Liver (tissue), 9 donors: Measurements from ENCODE around the gene ING3. TPM values are rescaled to one million over a fixed set of nuclear protein-coding genes. Genes with fewer than 3 reads are reported as not detected.

ENCODE experiments used
- DNase-seq: peaks from one replicate; pipeline ENCODE4 v3.0.0-alpha.2; 2017; ENCODE audit warnings: low spot score
- H3K27ac ChIP-seq, 2 donors: one replicate each; pipeline ENCODE4 v1.7.0; 2013; ENCODE audit warnings: inconsistent platforms in 2 of 2, low read length in 2 of 2, control low read depth in 1 of 2, low read depth in 1 of 2, mild to moderate bottlenecking in 1 of 2
- H3K27me3 ChIP-seq, 4 donors: one replicate each; pipeline versions ENCODE4 v1.6.1 to v1.7.0; 2013; ENCODE audit warnings: low read length in 3 of 4, inconsistent platforms in 1 of 4, mild to moderate bottlenecking in 1 of 4, moderate library complexity in 1 of 4; ENCODE audit not compliant: control insufficient read depth in 4 of 4, insufficient read depth in 4 of 4
- H3K36me3 ChIP-seq, 4 donors: one replicate each; pipeline versions ENCODE4 v1.6.1 to v1.7.0; 2013; ENCODE audit warnings: low read length in 3 of 4, mild to moderate bottlenecking in 3 of 4, low read depth in 1 of 4, moderate library complexity in 1 of 4; ENCODE audit not compliant: control insufficient read depth in 4 of 4, insufficient read depth in 3 of 4
- H3K4me1 ChIP-seq, 4 donors: one replicate each; pipeline versions ENCODE4 v1.6.1 to v1.7.0; 2013; ENCODE audit warnings: low read length in 3 of 4, mild to moderate bottlenecking in 3 of 4, moderate library complexity in 1 of 4; ENCODE audit not compliant: control insufficient read depth in 4 of 4, insufficient read depth in 4 of 4
- H3K4me3 ChIP-seq, 3 donors: one replicate each; pipeline versions ENCODE4 v1.6.1 to v1.7.0; 2013; ENCODE audit warnings: low read length in 3 of 3, control low read depth in 1 of 3, low read depth in 1 of 3, mild to moderate bottlenecking in 1 of 3
- H3K9ac ChIP-seq, 2 donors: one replicate each; pipeline ENCODE4 v1.7.0; 2013; ENCODE audit warnings: low read length in 2 of 2, mild to moderate bottlenecking in 2 of 2, moderate library complexity in 2 of 2, control low read depth in 1 of 2, low read depth in 1 of 2
- H3K9me3 ChIP-seq, 4 donors: one replicate each; pipeline versions ENCODE4 v1.6.1 to v1.7.0; 2013; ENCODE audit warnings: low read length in 3 of 4; ENCODE audit not compliant: control insufficient read depth in 4 of 4
- EGR1 ChIP-seq, 2 donors: IDR thresholded peaks; 2 replicates each; pipeline ENCODE4 v1.6.1; 2016 to 2018; ENCODE audit warnings: antibody characterized with exemption in 2 of 2, low read depth in 2 of 2
- FOXA1 ChIP-seq: IDR thresholded peaks from 2 replicates; pipeline ENCODE4 v1.6.1; 2016; ENCODE audit warnings: antibody characterized with exemption
- GABPA ChIP-seq, 2 donors: IDR thresholded peaks in 1 of 2; conservative IDR thresholded peaks in 1 of 2; 2 replicates each; pipeline ENCODE4 v1.6.1; 2016; ENCODE audit warnings: antibody characterized with exemption in 2 of 2, mild to moderate bottlenecking in 1 of 2, moderate library complexity in 1 of 2
- HNF4A ChIP-seq, 2 donors: conservative IDR thresholded peaks; 2 replicates each; pipeline ENCODE4 v1.6.1; 2016; ENCODE audit warnings: antibody characterized with exemption in 2 of 2, mild to moderate bottlenecking in 2 of 2
- HNF4G ChIP-seq: IDR thresholded peaks from 2 replicates; pipeline ENCODE4 v1.6.1; 2016; ENCODE audit warnings: antibody characterized with exemption
- JUND ChIP-seq, 2 donors: IDR thresholded peaks; 2 replicates each; pipeline ENCODE4 v1.6.1; 2016; ENCODE audit warnings: antibody characterized with exemption in 2 of 2
- NR2F2 ChIP-seq: IDR thresholded peaks from 2 replicates; pipeline ENCODE4 v1.6.1; 2016; ENCODE audit warnings: antibody characterized with exemption
- RAD21 ChIP-seq, 2 donors: IDR thresholded peaks; 2 replicates each; pipeline ENCODE4 v1.6.1; 2016; ENCODE audit warnings: antibody characterized with exemption in 2 of 2, mild to moderate bottlenecking in 2 of 2
- RXRA ChIP-seq, 2 donors: IDR thresholded peaks; 2 replicates each; pipeline ENCODE4 v1.6.1; 2017 to 2018; ENCODE audit warnings: antibody characterized with exemption in 2 of 2, mild to moderate bottlenecking in 1 of 2
- SP1 ChIP-seq: IDR thresholded peaks from 2 replicates; pipeline ENCODE4 v1.6.1; 2018; ENCODE audit warnings: antibody characterized with exemption, mild to moderate bottlenecking
- TAF1 ChIP-seq: conservative IDR thresholded peaks from 2 replicates; pipeline ENCODE4 v1.6.1; 2016; ENCODE audit warnings: antibody characterized with exemption, mild to moderate bottlenecking
- YY1 ChIP-seq: IDR thresholded peaks from 2 replicates; pipeline ENCODE4 v1.6.1; 2016; ENCODE audit warnings: antibody characterized with exemption, mild to moderate bottlenecking
- WGBS: extraction: QIAGEN DNeasy Blood & Tissue Kit; methylation state at CpG from one replicate; pipeline ENCODE4 v1.1.7; 2013; 5-methylcytosine and 5-hydroxymethylcytosine counted together
- polyA plus RNA-seq, 2 donors: library from polyadenylated mRNA; stranded (reverse) in 1 of 2; unstranded in 1 of 2; fragments of 200-250 nt in 1 of 2; fragments of >200 nt in 1 of 2; fragmentation: Nextera tagmentation in 1 of 2; extraction: Ambion mirVana in 1 of 2; gene quantifications; one replicate each; pipeline versions ENCODE4 v1.2.1 to v1.2.3, GENCODE V29; 2013 to 2015
- total RNA-seq, 2 donors: library from RNA; depleted of rRNA; stranded (reverse); fragments of >200 nt; gene quantifications; one replicate each; pipeline ENCODE4 v1.2.3, GENCODE V29; 2014
- TF ChIP-seq, protein P1 (sequence below): IDR thresholded peaks from 2 replicates; pipeline ENCODE4 v1.6.1; 2016; ENCODE audit warnings: antibody characterized with exemption
- TF ChIP-seq, protein P2 (sequence below): fragments of 150-350 bp; IDR thresholded peaks from 2 replicates; pipeline ENCODE4 v1.5.1; 2017; ENCODE audit warnings: improper control_type of control experiment, low read depth, low read length; ENCODE audit not compliant: missing input control
- TF ChIP-seq, protein P3 (sequence below): IDR thresholded peaks from 2 replicates; pipeline ENCODE4 v1.6.1; 2016; ENCODE audit warnings: antibody characterized with exemption, mild to moderate bottlenecking
- TF ChIP-seq, protein P4 (sequence below): IDR thresholded peaks from 2 replicates; pipeline ENCODE4 v1.6.1; 2016; ENCODE audit warnings: antibody characterized with exemption
- TF ChIP-seq, protein P5 (sequence below): IDR thresholded peaks from 2 replicates; pipeline ENCODE4 v1.6.1; 2016; ENCODE audit warnings: antibody characterized with exemption
- donor health status: healthy.
- donor health status: healthy.
- donor health status: healthy.
- donor health status: healthy.
- donor health status: healthy.

ING3 gene
- total and polyA plus RNA-seq, 4 donors = 3.8 to 14.0 (median 10.9) TPM

DNA sequence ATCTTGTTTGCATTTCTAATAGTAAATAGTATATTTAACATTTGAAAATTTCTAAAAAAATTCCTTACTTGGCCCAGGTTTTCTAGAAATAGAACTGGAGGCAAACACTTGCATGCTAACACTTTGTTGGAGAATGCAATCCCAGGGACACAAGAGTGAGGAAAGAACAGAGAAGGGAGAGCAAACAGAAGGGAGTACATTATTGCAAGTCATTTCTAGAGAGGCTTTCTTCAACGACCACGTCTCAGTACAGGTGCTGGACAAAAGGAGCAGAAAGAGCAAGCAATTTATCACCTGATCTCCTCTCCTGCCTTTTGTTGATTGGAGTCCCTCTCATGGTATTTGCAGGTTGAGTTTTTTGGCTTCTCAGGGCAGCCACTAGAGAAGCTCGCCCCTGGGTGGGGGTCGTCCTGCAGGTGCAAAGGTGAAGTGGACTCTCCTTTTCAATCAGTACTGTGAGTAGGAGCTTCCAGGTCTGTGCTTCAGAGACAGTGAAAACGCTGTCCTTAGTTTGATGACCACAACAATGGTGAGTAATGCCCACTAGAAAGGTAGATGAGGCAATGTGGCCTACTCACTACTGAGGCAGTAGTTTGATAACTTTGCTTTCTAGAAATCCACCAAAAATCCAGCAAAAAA lies 43.1 kb downstream of the ING3 start:
- no peak overlapping the region for H3K27ac ChIP-seq
- no peak for TF ChIP-seq RXRA (IDR thresholded peaks at IDR 0.05)
- no peak for TF ChIP-seq SP1
- TF ChIP-seq EGR1 (IDR thresholded peaks at IDR 0.05; ENCODE audit: low read depth in 2 of 2) = no peak
- TF ChIP-seq, protein P1, sequence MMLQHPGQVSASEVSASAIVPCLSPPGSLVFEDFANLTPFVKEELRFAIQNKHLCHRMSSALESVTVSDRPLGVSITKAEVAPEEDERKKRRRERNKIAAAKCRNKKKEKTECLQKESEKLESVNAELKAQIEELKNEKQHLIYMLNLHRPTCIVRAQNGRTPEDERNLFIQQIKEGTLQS = no peak
- TF ChIP-seq HNF4A (conservative IDR thresholded peaks at IDR 0.05) = no peak
- peaks cover 0 to 6% (median under 1%) of the 10 kb centered on the region in 4 donors for H3K36me3 ChIP-seq
- no peak overlapping the region for H3K9ac ChIP-seq
- 65% methylated on average over 5 of the region's 5 CpGs for WGBS
- no peak for DNase-seq
- no peaks in the 10 kb centered on the region for H3K27me3 ChIP-seq
- H3K9me3 ChIP-seq = no peaks in the 10 kb centered on the region
- H3K4me1 ChIP-seq = peaks cover 0 to 33% (median 13%) of the 10 kb centered on the region in 4 donors
- no peak overlapping the region for H3K4me3 ChIP-seq

DNA sequence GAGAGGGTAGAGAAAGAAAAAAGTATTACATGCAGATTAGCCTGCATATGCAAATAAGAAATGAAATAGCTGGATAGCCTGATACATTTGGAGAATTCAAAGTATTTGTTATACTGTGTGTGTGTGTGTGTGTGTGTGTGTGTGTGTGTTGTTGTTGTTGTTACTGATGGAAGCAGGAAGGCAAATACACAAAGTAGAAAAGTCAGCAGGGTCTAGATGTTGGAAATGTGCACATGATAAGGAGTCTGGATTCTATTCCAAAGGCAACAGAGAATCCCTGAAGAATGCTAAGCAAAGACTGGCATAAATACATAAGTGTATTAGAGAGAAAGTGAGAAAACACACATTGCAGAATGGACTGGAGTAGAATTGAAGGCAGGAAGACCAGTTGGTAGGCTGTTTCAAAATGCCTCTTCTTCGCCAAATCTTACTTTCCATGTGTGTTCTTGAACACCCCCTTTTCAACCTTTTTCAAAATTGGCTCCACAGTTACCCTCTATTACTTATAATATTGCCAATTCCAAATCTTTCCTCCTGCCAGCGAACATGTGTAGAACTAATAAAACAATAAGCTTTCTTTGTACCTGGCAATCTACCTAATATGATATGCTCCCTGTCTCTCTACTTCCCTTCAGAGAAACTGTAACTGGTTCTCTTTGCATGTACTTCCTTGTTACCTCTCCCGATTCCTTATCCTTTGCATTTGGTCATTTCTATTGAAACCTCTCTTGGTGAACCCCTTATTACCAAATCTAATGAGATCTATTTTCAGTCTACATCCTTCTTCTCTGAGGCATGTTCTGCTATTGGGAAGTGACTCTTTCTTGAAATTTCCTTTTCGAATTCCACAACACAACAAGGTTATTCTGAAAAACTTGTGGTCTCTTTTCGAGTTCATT lies 44.2 kb downstream of the ING3 start:
- Histone ChIP-seq H3K4me1 (peaks cover 0 to 44% (median 16%) of the 10 kb centered on the region in 4 donors), H3K4me3 (no peak overlapping the region), H3K27ac (no peak overlapping the region), H3K36me3 (peaks cover 0 to 6% (median under 1%) of the 10 kb centered on the region in 4 donors), H3K9me3 (no peaks in the 10 kb centered on the region), H3K9ac (no peak overlapping the region), H3K27me3 (no peaks in the 10 kb centered on the region)
- WGBS = 82% methylated on average over 5 of the region's 5 CpGs
- TF ChIP-seq RXRA (IDR thresholded peaks at IDR 0.05) (no peak), EGR1 (IDR thresholded peaks at IDR 0.05; ENCODE audit: low read depth in 2 of 2) (no peak), FOXA1 (no peak), TAF1 (no peak), NR2F2 (no peak), YY1 (no peak), HNF4A (conservative IDR thresholded peaks at IDR 0.05) (no peak), JUND (IDR thresholded peaks at IDR 0.05) (no peak), GABPA (IDR thresholded peaks at IDR 0.05 in 1 of 2, conservative IDR thresholded peaks at IDR 0.05 in 1 of 2) (no peak), SP1 (no peak), RAD21 (IDR thresholded peaks at IDR 0.05) (no peak), HNF4G (no peak)
- TF ChIP-seq, protein P2, sequence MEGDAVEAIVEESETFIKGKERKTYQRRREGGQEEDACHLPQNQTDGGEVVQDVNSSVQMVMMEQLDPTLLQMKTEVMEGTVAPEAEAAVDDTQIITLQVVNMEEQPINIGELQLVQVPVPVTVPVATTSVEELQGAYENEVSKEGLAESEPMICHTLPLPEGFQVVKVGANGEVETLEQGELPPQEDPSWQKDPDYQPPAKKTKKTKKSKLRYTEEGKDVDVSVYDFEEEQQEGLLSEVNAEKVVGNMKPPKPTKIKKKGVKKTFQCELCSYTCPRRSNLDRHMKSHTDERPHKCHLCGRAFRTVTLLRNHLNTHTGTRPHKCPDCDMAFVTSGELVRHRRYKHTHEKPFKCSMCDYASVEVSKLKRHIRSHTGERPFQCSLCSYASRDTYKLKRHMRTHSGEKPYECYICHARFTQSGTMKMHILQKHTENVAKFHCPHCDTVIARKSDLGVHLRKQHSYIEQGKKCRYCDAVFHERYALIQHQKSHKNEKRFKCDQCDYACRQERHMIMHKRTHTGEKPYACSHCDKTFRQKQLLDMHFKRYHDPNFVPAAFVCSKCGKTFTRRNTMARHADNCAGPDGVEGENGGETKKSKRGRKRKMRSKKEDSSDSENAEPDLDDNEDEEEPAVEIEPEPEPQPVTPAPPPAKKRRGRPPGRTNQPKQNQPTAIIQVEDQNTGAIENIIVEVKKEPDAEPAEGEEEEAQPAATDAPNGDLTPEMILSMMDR = no peak
- TF ChIP-seq, protein P1 = no peak
- TF ChIP-seq, protein P3, sequence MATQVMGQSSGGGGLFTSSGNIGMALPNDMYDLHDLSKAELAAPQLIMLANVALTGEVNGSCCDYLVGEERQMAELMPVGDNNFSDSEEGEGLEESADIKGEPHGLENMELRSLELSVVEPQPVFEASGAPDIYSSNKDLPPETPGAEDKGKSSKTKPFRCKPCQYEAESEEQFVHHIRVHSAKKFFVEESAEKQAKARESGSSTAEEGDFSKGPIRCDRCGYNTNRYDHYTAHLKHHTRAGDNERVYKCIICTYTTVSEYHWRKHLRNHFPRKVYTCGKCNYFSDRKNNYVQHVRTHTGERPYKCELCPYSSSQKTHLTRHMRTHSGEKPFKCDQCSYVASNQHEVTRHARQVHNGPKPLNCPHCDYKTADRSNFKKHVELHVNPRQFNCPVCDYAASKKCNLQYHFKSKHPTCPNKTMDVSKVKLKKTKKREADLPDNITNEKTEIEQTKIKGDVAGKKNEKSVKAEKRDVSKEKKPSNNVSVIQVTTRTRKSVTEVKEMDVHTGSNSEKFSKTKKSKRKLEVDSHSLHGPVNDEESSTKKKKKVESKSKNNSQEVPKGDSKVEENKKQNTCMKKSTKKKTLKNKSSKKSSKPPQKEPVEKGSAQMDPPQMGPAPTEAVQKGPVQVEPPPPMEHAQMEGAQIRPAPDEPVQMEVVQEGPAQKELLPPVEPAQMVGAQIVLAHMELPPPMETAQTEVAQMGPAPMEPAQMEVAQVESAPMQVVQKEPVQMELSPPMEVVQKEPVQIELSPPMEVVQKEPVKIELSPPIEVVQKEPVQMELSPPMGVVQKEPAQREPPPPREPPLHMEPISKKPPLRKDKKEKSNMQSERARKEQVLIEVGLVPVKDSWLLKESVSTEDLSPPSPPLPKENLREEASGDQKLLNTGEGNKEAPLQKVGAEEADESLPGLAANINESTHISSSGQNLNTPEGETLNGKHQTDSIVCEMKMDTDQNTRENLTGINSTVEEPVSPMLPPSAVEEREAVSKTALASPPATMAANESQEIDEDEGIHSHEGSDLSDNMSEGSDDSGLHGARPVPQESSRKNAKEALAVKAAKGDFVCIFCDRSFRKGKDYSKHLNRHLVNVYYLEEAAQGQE = no peak
- TF ChIP-seq, protein P4, sequence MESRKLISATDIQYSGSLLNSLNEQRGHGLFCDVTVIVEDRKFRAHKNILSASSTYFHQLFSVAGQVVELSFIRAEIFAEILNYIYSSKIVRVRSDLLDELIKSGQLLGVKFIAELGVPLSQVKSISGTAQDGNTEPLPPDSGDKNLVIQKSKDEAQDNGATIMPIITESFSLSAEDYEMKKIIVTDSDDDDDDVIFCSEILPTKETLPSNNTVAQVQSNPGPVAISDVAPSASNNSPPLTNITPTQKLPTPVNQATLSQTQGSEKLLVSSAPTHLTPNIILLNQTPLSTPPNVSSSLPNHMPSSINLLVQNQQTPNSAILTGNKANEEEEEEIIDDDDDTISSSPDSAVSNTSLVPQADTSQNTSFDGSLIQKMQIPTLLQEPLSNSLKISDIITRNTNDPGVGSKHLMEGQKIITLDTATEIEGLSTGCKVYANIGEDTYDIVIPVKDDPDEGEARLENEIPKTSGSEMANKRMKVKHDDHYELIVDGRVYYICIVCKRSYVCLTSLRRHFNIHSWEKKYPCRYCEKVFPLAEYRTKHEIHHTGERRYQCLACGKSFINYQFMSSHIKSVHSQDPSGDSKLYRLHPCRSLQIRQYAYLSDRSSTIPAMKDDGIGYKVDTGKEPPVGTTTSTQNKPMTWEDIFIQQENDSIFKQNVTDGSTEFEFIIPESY = no peak
- TF ChIP-seq, protein P5, sequence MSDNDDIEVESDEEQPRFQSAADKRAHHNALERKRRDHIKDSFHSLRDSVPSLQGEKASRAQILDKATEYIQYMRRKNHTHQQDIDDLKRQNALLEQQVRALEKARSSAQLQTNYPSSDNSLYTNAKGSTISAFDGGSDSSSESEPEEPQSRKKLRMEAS = no peak
- DNase-seq = no peak
